GM12891 (cell line): Measurements from ENCODE around the gene ZNF407.

Experiments used
- DNase-seq: peaks from one replicate; pipeline ENCODE4 v3.0.0; 2011; ENCODE audit warnings: low spot score; ENCODE audit not compliant: insufficient read length
- FAIRE-seq: peaks from 2 replicates; lab custom pipeline; 2011; peaks lifted over from hg19 to GRCh38; lab: Jason Lieb, UNC
- PAX5 ChIP-seq: IDR thresholded peaks from 2 replicates; pipeline ENCODE4 v1.6.1; 2011; ENCODE audit warnings: low read length, moderate library complexity, mild to moderate bottlenecking; ENCODE audit not compliant: insufficient read depth, severe bottlenecking
- POLR2A ChIP-seq: IDR thresholded peaks from 2 replicates; pipeline ENCODE4 v1.6.1; 2011; ENCODE audit warnings: low read depth, low read length, control low read depth
- POLR2AphosphoS5 ChIP-seq: IDR thresholded peaks from 2 replicates; pipeline ENCODE4 v1.6.1; 2011; ENCODE audit warnings: low read depth, low read length, control low read depth
- POU2F2 ChIP-seq: IDR thresholded peaks from 2 replicates; pipeline ENCODE4 v1.6.1; 2011; ENCODE audit warnings: low read depth, mild to moderate bottlenecking, control low read depth, low read length, moderate library complexity
- SPI1 ChIP-seq: IDR thresholded peaks from 2 replicates; pipeline ENCODE4 v1.6.1; 2011; ENCODE audit warnings: low read depth, low read length, control low read depth
- TAF1 ChIP-seq: IDR thresholded peaks from 2 replicates; pipeline ENCODE4 v1.6.1; 2011; ENCODE audit warnings: low read depth, low read length, control low read depth

ZNF407 gene

DNA sequence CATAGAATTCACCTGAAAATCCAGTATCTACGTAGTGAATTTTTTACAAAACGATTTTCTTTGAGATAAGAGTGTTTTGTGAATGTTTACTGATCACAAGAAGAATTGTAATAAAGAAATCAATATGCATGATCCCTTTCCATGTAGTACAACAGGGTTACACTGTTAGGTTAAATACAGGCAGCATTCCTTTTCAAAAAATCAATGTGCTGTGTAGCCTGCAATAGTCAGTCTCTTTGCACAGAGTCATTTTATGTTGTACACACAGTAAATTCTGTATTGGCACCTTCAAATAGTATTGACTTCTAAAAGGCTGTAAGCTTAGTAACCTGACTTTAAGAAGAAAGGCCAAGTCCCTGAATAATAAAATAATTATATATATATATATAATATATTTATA, 63.3 kb downstream of the ZNF407 start:
- FAIRE-seq, result no peak
- DNase-seq, result no peak

GRCh38 chr18:74661691-74662090, 64.0 kb downstream of the ZNF407 start:
- FAIRE-seq (no peak), DNase-seq (no peak)
- TF ChIP-seq POU2F2 (no peak), TAF1 (no peak), POLR2AphosphoS5 (no peak), POLR2A (no peak), SPI1 (no peak), PAX5 (no peak)

More for the DNA sequence above, 63.3 kb downstream of the ZNF407 start:
- TF ChIP-seq POLR2AphosphoS5 (no peak), POU2F2 (no peak), SPI1 (no peak), TAF1 (no peak), PAX5 (no peak), POLR2A (no peak)

GRCh38 chr18:74662622-74663021, 65.0 kb downstream of the ZNF407 start:
- no peak for DNase-seq
- no peak for FAIRE-seq
- TF ChIP-seq POLR2AphosphoS5 (no peak), TAF1 (no peak), PAX5 (no peak), POLR2A (no peak), SPI1 (no peak), POU2F2 (no peak)

DNA sequence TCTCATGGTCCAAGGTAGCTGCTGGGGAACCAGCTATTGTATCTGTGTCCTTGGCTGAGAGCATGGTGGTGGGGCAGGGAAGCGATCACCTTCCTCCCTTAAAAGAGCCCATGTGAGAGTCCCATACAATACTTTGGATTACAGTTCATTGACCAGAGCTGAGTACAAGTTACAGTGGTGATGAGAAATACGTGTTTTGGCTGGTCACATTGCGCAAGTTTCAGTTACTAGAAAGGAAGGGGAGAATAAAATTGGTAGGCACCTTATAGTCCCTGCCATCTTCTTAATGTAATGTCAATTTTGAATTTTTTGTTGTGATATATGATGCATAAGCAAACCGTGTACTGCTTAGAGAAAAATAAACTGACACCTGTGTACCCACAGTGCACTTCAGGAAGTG, 67.7 kb downstream of the ZNF407 start:
- DNase-seq, result no peak
- FAIRE-seq, result no peak
- TF ChIP-seq POLR2A (no peak), TAF1 (no peak), SPI1 (no peak), POLR2AphosphoS5 (no peak), POU2F2 (no peak), PAX5 (no peak)

DNA sequence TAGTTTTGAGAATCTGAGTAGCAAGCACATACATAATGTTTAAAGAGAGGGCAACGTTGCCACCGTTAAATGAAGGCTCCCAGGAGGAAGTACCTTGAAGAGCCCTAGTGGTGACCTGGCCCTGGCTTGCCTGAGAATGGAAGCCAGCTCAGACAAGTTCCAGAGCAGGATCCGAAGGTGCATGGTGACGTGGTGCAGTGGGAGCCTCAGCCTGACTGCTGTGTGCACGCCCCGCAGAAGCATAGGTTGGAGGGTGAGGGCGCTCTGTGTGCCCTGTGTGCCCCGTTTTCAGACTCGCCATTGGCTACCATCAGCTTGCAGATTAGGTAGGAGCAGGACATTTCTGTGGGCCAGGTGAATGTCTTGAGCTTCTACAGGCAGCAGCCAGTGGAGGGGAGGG, 68.2 kb downstream of the ZNF407 start:
- FAIRE-seq (no peak), DNase-seq (no peak)

GRCh38 chr18:74669136-74669798, 71.6 kb downstream of the ZNF407 start:
- FAIRE-seq, result no peak
- TF ChIP-seq TAF1 (no peak), POLR2AphosphoS5 (no peak), SPI1 (no peak), PAX5 (no peak), POU2F2 (no peak), POLR2A (no peak)
- DNase-seq, result no peak

More for the DNA sequence above, 68.2 kb downstream of the ZNF407 start:
- TF ChIP-seq POLR2AphosphoS5, result no peak
- TF ChIP-seq POU2F2, result no peak
- no peak for TF ChIP-seq POLR2A
- no peak for TF ChIP-seq TAF1
- TF ChIP-seq SPI1, result no peak
- TF ChIP-seq PAX5, result no peak

DNA sequence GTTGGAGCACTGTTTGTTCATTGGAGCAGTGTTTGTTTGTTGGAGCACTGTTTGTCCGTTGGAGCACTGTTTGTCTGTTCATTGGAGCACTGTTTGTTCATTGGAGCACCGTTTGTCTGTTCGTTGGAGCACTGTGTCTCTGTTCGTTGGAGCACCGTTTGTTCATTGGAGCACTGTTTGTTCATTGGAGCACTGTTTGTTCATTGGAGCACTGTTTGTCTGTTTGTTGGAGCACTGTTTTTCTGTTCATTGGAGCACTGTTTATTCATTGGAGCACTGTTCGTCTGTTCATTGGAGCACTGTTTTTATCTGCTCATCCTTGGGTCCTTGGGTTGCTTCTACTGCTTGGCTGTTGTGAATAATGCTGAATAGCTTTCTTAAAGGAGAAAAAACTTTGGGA, 74.7 kb downstream of the ZNF407 start:
- TF ChIP-seq SPI1 (no peak), POLR2AphosphoS5 (no peak)
- FAIRE-seq, result no peak
- DNase-seq, result no peak

- TF ChIP-seq POLR2AphosphoS5 (no peak), POU2F2 (no peak), SPI1 (no peak), TAF1 (no peak), PAX5 (no peak), POLR2A (no peak)
- FAIRE-seq, result no peak
- no peak for DNase-seq
These were observed 76.8 kb downstream of the ZNF407 start for GRCh38 chr18:74674487-74674886.

DNA sequence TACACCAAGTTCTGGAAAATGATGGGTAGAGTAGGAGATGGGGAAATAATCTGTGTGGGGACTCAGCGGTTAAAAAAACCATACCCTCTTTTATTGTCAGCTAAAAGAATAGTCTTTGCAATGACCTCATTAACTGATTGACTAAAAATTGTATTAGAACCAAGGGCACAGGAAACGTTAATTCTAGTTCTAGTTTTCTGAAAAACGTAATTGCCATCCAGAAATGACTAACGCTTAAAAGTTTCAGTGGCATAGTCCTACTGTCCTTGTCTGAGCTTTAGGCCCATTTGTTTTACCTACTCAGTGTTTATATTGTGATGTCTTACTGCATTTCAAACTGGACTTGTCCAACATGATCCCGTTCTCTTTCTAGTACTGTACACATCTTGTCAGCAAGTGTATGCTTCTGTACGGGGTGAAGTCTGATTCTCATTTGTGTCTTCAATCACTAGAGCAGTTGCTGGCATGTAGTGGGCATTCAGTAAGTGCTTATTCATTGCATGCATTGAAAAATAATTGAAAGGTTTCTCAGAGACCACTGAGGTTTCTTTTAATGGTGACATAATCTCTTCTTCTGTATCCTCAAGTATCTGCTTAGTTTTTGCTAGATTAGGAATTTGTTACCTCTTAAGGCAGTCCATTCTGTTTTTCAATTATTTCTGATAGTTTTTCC, 81.5 kb downstream of the ZNF407 start:
- FAIRE-seq, result no peak
- no peak for DNase-seq
- TF ChIP-seq POLR2AphosphoS5 (no peak), SPI1 (no peak), PAX5 (no peak), POU2F2 (no peak)

DNA sequence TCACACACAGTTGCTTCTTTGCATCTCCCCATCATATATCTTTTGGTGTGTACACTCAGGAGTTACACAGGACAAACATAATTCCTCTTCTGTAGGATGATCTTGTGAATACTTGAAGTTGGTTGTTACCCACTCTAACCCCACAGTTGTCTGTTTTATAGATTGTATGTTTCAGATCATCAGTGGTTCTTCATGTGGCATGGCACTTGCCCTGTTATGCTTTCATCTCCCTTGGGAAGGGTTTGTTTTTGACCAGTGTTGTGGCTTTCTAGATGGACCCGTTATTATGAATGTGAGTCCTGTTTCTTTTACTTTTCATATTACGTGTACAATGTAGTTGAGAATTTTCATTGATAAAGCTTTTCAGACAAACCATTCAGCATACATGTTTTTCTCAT, 82.0 kb downstream of the ZNF407 start:
- no peak for TF ChIP-seq TAF1
- TF ChIP-seq POU2F2, result no peak
- FAIRE-seq (no peak), DNase-seq (no peak)
